RCC 7860 (cell line): ENCODE data around the gene AP1AR.
"Not testable (repeated sequence)": the region's sequence is repeated elsewhere in the genome, so short reads cannot be mapped to it uniquely, and the experiment has no call there.

Experiments used
- DNase-seq: peaks from one replicate; pipeline ENCODE4 v3.0.0-alpha.2; 2015; ENCODE audit warnings: low spot score
- FAIRE-seq: peaks from 2 replicates; lab custom pipeline; 2012; peaks lifted over from hg19 to GRCh38; lab: Jason Lieb, UNC

Gene AP1AR

DNA sequence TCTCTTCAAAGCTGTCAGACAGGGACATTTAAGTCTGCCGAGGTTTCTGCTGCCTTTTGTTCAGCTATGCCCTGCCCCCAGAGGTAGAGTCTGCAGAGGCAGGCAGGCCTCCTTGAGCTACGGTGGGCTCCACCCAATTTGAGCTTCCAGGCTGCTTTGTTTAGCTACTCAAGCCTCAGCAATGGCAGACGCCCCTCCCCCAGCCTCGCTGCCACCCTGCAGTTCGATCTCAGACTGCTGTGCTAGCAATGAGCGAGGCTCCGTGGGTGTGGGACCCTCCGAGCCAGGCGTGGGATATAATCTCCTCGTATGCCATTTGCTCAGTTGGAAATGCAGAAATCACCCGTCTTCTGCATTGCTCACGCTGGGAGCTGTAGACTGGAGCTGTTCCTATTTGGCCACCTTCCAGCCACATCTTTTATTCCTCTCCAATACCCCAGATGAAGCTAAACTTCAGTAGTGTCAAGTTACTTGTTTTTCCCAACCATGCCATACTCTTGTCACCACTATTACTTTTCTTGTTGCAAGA lies 77.7 kb downstream of the AP1AR start:
- not testable (repeated sequence) for FAIRE-seq, DNase-seq

DNA sequence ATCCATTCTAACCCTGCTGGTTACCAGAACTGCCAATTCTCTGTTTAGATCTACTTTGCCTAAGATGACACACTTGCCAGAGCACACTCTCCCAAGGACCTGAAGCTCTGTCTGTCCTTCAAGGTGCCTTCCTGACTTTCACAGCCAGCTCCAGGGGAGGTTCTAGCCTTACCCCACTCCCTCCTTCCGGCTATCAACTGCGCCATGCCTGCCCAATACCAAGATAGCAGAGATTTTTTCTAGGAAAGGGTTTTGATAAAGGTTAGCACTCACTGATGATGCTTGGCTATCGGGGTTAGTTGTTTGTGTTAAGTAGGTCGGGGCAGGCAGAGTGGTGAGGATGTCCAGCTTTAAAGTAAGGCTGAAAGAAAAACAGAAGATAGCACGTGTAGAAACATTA lies 79.9 kb downstream of the AP1AR start:
- DNase-seq (no peak), FAIRE-seq (no peak)

DNA sequence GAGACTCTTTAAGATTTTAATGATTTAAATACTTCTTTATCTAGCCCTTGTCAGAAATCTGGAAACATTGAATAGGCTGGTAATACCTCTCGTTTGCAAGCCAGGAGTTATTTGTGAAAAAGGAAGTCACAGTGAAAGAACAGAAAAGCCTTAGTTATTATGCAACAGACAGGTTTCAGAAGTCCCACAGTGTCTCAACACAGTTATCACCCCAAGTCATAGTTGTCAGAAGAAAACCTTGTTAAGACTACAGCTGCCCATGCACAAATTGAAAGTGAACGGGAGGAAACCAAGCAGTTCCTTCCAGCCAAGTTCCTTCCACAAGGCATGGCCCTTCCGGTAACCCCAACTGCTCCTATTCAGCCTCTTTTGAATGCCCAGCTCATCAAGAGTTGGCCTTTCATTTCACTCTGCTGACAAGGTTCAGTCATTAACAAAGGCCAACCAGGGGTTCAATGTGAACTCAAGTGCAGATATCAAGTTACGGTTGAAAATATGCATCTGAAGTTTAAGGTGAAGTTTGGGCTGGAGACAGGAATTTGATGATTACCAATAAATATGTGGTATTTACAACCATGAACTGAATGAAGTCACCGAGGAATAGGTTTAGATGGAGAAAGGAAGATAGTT lies 81.1 kb downstream of the AP1AR start:
- DNase-seq: no peak
- no peak for FAIRE-seq

DNA sequence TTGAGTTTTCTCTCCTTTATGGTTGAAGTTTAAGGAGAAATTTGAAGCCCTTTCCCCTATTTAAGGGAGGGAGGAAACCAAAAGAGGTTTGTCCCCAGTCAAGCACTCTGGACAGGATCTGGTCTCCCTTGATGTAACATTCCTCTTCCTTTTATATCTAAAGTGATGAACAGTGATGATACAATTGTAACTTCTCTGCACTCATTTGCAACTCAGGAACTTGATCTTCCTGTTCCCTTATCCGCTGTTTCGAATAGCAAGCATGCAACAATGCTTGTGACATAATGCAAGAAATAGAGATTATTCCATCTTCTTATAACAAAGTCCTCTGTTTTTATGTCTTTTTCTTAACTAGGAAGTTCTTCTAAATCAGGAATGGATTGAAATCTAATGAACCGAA lies 83.9 kb downstream of the AP1AR start:
- FAIRE-seq (no peak), DNase-seq (no peak)

DNA sequence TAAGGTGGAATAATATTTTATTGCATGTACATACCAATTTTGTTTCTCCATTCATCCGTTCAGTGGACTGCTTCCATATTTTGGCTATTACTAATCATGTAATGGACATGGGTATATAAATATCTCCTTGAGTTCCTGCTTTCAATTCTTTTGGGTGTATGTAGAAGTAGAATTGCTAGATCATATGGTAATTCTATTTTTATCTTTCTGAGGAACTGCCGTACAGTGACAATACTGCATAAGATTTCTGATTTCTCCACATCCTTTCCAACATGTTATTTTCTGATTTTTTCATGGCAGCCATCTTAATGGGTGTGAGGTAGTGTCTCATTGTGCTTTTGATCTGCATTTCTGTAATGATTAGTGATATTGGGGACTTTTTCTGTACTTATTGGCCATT lies 84.8 kb downstream of the AP1AR start:
- FAIRE-seq (no peak), DNase-seq (no peak)

DNA sequence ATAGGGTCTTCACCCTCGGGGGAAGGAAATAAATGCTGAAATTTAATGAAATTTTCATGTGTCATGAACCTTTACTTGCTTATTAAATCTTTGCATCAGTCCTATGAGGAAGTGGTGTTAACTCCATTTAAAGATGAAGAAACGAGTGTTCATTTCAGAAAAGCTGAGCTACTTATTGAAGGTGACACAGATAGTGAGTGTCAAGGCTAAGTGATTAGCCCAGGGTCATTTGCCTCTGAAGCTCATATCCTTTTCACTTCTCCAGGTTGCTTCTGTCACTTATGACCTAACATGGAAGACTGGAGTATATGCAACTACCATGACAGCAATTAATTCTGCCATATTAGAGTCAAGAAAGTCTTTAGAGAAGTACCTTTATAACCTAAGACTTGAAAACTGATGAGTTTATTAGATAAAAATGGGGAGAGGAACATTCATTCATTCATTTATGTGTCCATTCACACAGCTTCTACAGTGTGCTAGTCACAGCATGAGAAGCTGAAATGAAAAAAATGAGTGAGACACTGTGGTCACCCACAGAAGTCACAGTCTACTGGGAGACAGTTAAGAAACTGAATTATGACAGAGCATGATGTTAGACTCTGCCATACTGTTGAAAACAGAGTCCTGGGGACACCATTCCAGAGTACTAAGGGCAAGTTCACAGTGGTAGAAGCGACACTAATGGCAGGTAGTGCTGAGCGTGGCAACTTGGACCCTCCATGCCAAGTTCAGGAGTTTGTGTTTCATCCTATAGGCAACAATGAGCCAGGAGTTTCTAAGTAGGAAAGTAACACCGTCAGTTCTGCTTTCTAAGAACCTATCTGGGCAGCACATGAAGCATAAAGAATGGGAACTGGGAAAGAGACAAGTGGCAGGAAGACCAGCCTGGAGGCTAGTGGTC lies 86.9 kb downstream of the AP1AR start:
- FAIRE-seq: no peak
- DNase-seq: no peak
